Tibial artery (tissue), 4 donors: ENCODE data around the gene DMWD.

Source experiments
- DNase-seq, 2 donors: peaks; one replicate each; pipeline ENCODE4 v3.0.0-alpha.2; 2019
- H3K27ac ChIP-seq, 2 donors: fragments of 200-600 bp; sonication (generic) in 1 of 2; 1 replicate in 1 of 2; 2 replicates in 1 of 2; pipeline ENCODE4 v1.5.1; 2018 to 2019; ENCODE audit warnings: mild to moderate bottlenecking in 1 of 2
- H3K27me3 ChIP-seq, 2 donors: fragments of 200-600 bp; sonication (generic) in 1 of 2; one replicate each; pipeline versions ENCODE4 v1.5.1 to v1.6.0; 2016 to 2019
- H3K36me3 ChIP-seq, 3 donors: fragments of 200-600 bp; sonication (generic) in 2 of 3; one replicate each; pipeline ENCODE4 v1.5.1; 2016 to 2019; ENCODE audit warnings: mild to moderate bottlenecking in 2 of 3
- H3K4me1 ChIP-seq, 4 donors: fragments of 200-600 bp; sonication (generic) in 2 of 4; 1 replicate in 3 of 4; 2 replicates in 1 of 4; pipeline ENCODE4 v1.5.1; 2016 to 2019
- H3K4me3 ChIP-seq, 2 donors: fragments of 200-600 bp; sonication (generic) in 1 of 2; 1 replicate in 1 of 2; 2 replicates in 1 of 2; pipeline ENCODE4 v1.5.1; 2018 to 2019; ENCODE audit warnings: mild to moderate bottlenecking in 2 of 2
- H3K9me3 ChIP-seq, 3 donors: fragments of 200-600 bp; sonication (generic) in 1 of 3; one replicate each; pipeline ENCODE4 v1.5.1; 2016 to 2019
- intact Hi-C: fragments of 100-400 bp; cut with DNase I; formaldehyde crosslinking; loops from one replicate; pipeline ENCODE4 v1.15.0; 2023; ENCODE audit warnings: low total_unique reads
- TF ChIP-seq, protein P1 (sequence below), 2 experiments: fragments of 200-600 bp in 1 of 2; fragments of 450-650 bp in 1 of 2; IDR thresholded peaks; one replicate each; pipeline ENCODE4 v1.5.1; 2017 to 2019; ENCODE audit warnings: antibody characterized with exemption in 2 of 2, mild to moderate bottlenecking in 1 of 2, moderate library complexity in 1 of 2

Gene DMWD

GRCh38 chr19:45733160-45733810 lies 59.4 kb downstream of the DMWD start, which contains the start of gene MEIOSIN:
MEIOSIN (plus strand) TSS chr19:45733439; CDS start chr19:45735377, 1,938 bp downstream.
- intact Hi-C loops, result no loop called here

More at GRCh38 chr19:45733160-45733810, 59.4 kb downstream of the DMWD start, which contains the start of gene MEIOSIN:
- no peak within 1 kb of the TSS for H3K27ac ChIP-seq
- H3K27me3 ChIP-seq, result no peaks in the 10 kb centered on the region
- H3K36me3 ChIP-seq, result no peaks in the 10 kb centered on the region
- H3K9me3 ChIP-seq, result no peaks in the 10 kb centered on the region
- H3K4me1 ChIP-seq, result peaks cover 0 to 21% (median 12%) of the 10 kb centered on the region in 4 donors
- TF ChIP-seq, protein P1, sequence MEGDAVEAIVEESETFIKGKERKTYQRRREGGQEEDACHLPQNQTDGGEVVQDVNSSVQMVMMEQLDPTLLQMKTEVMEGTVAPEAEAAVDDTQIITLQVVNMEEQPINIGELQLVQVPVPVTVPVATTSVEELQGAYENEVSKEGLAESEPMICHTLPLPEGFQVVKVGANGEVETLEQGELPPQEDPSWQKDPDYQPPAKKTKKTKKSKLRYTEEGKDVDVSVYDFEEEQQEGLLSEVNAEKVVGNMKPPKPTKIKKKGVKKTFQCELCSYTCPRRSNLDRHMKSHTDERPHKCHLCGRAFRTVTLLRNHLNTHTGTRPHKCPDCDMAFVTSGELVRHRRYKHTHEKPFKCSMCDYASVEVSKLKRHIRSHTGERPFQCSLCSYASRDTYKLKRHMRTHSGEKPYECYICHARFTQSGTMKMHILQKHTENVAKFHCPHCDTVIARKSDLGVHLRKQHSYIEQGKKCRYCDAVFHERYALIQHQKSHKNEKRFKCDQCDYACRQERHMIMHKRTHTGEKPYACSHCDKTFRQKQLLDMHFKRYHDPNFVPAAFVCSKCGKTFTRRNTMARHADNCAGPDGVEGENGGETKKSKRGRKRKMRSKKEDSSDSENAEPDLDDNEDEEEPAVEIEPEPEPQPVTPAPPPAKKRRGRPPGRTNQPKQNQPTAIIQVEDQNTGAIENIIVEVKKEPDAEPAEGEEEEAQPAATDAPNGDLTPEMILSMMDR (IDR thresholded peaks at IDR 0.05), result no peak
- no peak within 1 kb of the TSS for H3K4me3 ChIP-seq
- DNase-seq, result no peak
